Mucosa of rectum (tissue), 2 donors: ENCODE data around the gene ZNF445.

Experiments used
- H3K27ac ChIP-seq, 2 donors: one replicate each; pipeline ENCODE4 v1.7.0; 2013; ENCODE audit warnings: inconsistent platforms in 2 of 2, low read depth in 2 of 2, low read length in 2 of 2
- H3K27me3 ChIP-seq, 2 donors: one replicate each; pipeline ENCODE4 v1.7.0; 2013; ENCODE audit warnings: low read length in 2 of 2; ENCODE audit not compliant: control insufficient read depth in 2 of 2, insufficient read depth in 2 of 2
- H3K36me3 ChIP-seq, 2 donors: one replicate each; pipeline ENCODE4 v1.7.0; 2013; ENCODE audit warnings: low read length in 2 of 2; ENCODE audit not compliant: control insufficient read depth in 2 of 2, insufficient read depth in 2 of 2
- H3K4me1 ChIP-seq, 2 donors: one replicate each; pipeline ENCODE4 v1.7.0; 2013; ENCODE audit warnings: low read length in 2 of 2, mild to moderate bottlenecking in 1 of 2; ENCODE audit not compliant: control insufficient read depth in 2 of 2, insufficient read depth in 2 of 2
- H3K4me3 ChIP-seq, 2 donors: one replicate each; pipeline ENCODE4 v1.7.0; 2013; ENCODE audit warnings: low read length in 2 of 2
- H3K9ac ChIP-seq, 2 donors: one replicate each; pipeline ENCODE4 v1.7.0; 2013; ENCODE audit warnings: low read length in 2 of 2, low read depth in 1 of 2, mild to moderate bottlenecking in 1 of 2
- H3K9me3 ChIP-seq, 2 donors: one replicate each; pipeline ENCODE4 v1.7.0; 2013; ENCODE audit warnings: low read length in 2 of 2; ENCODE audit not compliant: control insufficient read depth in 2 of 2
- donor health status: healthy.
- donor health status: Normal muscosa, but diverticular disease.

Gene ZNF445

GRCh38 chr3:44442596-44443309 is 34.7 kb downstream of the ZNF445 start:
- Histone ChIP-seq H3K4me3 (no peak overlapping the region), H3K9ac (no peak overlapping the region), H3K27me3 (no peaks in the 10 kb centered on the region), H3K36me3 (peaks cover 16 to 26% of the 10 kb centered on the region in 2 donors), H3K4me1 (peaks cover 9 to 16% of the 10 kb centered on the region in 2 donors), H3K27ac (no peak overlapping the region), H3K9me3 (no peaks in the 10 kb centered on the region)

DNA sequence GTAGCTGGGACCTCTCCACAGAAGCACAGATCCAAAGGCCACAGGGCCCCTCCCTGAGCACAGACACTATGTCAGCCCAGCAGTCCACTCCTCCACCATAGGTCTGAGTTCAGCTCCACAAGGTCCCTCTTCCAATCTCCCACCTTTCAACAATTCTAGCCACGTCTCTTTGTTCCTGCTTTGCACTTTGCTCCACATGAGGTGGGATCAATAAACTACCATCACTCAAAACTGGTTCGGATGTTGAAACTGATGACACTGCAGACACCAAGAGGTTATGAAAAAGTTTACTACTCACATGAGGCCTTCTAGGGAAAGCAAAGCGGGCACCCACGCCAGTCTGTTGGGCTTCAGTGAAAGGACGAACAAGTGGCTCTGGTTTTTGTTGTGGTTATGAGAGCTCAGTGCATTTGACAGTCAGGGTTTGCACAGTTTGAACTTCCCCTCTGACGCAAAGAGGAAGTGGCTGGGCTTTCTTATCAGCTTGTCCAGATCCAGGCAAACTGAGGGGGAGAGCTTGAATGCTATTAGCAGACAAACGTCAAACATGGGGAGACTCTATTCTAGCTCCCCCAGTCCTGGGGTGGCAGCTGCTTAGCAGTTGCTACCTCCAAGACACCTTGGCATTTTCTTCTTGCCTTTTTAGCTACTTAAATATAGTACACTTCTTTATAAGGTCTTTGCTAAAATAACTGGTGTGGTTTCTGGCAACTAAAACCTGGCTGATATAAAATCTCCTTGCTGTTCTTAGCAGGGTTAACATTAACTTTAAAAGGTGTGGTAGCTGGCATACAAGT is 37.8 kb downstream of the ZNF445 start:
- Histone ChIP-seq H3K27me3 (no peaks in the 10 kb centered on the region), H3K9ac (peak overlapping the region; percentile 61 to 62), H3K4me1 (peaks cover 9 to 16% of the 10 kb centered on the region in 2 donors), H3K27ac (peak overlapping the region; percentile 85 to 88), H3K9me3 (no peaks in the 10 kb centered on the region), H3K36me3 (peaks cover 3 to 6% of the 10 kb centered on the region in 2 donors), H3K4me3 (peak overlapping the region; percentile 45 to 53)

GRCh38 chr3:44437800-44438199 is 39.7 kb downstream of the ZNF445 start:
- peaks cover 9 to 16% of the 10 kb centered on the region in 2 donors for H3K4me1 ChIP-seq
- peaks cover 3 to 4% of the 10 kb centered on the region in 2 donors for H3K36me3 ChIP-seq
- no peak overlapping the region for H3K9ac ChIP-seq
- H3K9me3 ChIP-seq = no peaks in the 10 kb centered on the region
- no peaks in the 10 kb centered on the region for H3K27me3 ChIP-seq
- H3K4me3 ChIP-seq = no peak overlapping the region
- H3K27ac ChIP-seq = no peak overlapping the region

- no peaks in the 10 kb centered on the region for H3K27me3 ChIP-seq
- H3K27ac ChIP-seq = no peak overlapping the region
These were observed 41.3 kb downstream of the ZNF445 start for GRCh38 chr3:44436181-44436580.

DNA sequence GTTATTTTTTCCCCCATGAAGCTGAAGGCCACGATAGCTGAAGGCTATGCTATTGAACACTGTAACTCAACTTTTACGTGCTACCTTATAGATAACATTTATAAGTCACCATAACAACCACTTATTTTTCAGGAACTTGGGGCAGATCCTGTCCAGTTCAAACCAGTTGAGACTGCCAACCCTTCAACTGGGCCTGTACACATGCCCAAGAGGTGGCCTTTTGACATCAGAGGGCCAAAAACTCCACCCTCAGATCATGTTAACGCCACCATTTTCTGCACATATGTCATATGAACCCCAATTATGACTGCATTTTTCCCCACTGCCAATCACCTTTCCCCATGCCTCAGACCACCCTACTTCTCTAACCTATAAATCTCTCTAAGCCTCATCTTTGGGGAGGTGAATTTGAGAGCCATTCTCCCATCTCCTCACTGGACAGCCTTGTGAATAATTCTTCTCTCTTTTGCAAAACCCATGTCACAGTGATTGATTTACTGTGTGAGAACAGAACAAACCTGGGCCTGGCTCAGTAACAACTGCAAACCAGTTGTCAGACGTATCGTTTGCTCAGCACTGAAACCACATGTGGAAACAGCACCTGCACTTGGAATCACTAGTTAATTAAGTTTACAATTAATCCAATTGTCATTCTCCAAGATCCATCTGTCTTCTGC is 42.5 kb downstream of the ZNF445 start:
- Histone ChIP-seq H3K9me3 (no peaks in the 10 kb centered on the region), H3K36me3 (no peaks in the 10 kb centered on the region), H3K27ac (no peak overlapping the region), H3K9ac (no peak overlapping the region), H3K4me3 (no peak overlapping the region), H3K4me1 (peaks cover 5 to 9% of the 10 kb centered on the region in 2 donors), H3K27me3 (no peaks in the 10 kb centered on the region)

More at GRCh38 chr3:44436181-44436580, 41.3 kb downstream of the ZNF445 start:
- Histone ChIP-seq H3K9ac (no peak overlapping the region), H3K4me1 (peaks cover 9 to 16% of the 10 kb centered on the region in 2 donors), H3K4me3 (no peak overlapping the region), H3K9me3 (no peaks in the 10 kb centered on the region), H3K36me3 (no peaks in the 10 kb centered on the region)

DNA sequence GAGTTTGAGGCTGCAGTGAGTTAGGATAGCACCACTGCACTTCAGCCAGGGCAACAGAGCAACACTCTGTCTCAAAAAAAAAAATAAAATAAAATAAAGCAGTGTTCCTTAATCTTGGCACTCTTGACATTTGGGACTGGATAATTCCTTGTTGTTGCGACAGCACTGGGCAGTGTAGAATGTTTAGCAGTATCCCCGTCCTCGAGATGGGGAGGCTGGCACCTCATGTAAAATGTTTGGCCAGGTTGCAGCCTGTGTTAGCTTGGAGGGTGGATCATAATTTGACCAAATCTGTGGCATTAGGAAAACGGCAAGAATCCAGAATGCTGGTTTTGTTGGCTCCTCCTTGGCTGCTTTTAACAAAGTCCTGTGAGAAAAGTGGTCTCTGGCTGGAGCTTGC is 47.0 kb downstream of the ZNF445 start:
- no peaks in the 10 kb centered on the region for H3K27me3 ChIP-seq

DNA sequence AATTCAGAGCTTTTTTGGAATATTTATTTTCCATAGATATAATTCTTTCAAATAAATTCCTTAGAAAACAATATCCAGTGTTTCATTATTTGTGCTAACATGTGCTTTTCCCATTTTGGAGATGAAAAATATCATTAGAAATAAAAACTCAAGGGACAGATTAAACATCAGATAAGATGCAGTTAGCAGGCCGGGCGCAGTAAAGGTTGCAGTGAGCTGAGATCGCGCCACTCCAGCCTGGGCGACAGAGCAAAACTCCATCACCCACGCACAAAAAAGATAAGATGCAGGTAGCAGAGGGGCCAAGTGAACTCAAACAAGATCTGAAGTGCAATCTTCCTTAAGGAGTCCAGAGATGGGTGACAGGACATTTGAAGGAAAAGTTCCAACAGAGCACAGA is 48.0 kb downstream of the ZNF445 start:
- H3K9me3 ChIP-seq = no peaks in the 10 kb centered on the region

More for the DNA sequence above, 47.0 kb downstream of the ZNF445 start:
- H3K9ac ChIP-seq = no peak overlapping the region
- no peak overlapping the region for H3K27ac ChIP-seq
- no peak overlapping the region for H3K4me3 ChIP-seq
- no peaks in the 10 kb centered on the region for H3K4me1 ChIP-seq
- no peaks in the 10 kb centered on the region for H3K9me3 ChIP-seq
- no peaks in the 10 kb centered on the region for H3K36me3 ChIP-seq

GRCh38 chr3:44428910-44429309 is 48.6 kb downstream of the ZNF445 start:
- H3K4me1 ChIP-seq = no peaks in the 10 kb centered on the region
- H3K9me3 ChIP-seq = no peaks in the 10 kb centered on the region
- H3K4me3 ChIP-seq = no peak overlapping the region
- H3K27ac ChIP-seq = no peak overlapping the region
- no peak overlapping the region for H3K9ac ChIP-seq
- no peaks in the 10 kb centered on the region for H3K27me3 ChIP-seq
- H3K36me3 ChIP-seq = no peaks in the 10 kb centered on the region

More for the DNA sequence above, 48.0 kb downstream of the ZNF445 start:
- Histone ChIP-seq H3K4me3 (no peak overlapping the region), H3K27ac (no peak overlapping the region), H3K9ac (no peak overlapping the region), H3K4me1 (no peaks in the 10 kb centered on the region), H3K27me3 (no peaks in the 10 kb centered on the region), H3K36me3 (no peaks in the 10 kb centered on the region)

DNA sequence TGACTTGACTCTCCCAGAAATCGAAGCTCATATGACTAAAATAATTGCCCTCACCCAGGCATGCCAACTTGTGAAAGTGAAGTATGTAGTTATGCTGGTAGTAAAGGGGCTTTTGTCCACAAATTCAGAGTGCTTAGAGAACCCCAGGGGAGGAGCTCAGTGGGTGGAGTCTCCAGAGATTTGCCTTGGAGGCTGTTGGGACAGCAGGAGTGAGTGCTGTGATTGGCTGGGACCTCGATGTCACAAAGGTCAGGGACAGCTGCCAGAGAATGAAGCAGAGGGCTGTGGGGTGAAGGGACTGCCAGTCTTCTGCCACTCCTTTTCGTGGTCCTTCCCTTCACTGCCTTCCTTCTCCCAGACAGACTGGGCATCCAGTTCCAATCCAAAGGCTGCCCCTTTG is 49.8 kb downstream of the ZNF445 start:
- Histone ChIP-seq H3K9me3 (no peaks in the 10 kb centered on the region), H3K4me3 (no peak overlapping the region), H3K9ac (no peak overlapping the region), H3K27me3 (no peaks in the 10 kb centered on the region), H3K4me1 (no peaks in the 10 kb centered on the region), H3K27ac (no peak overlapping the region), H3K36me3 (no peaks in the 10 kb centered on the region)

GRCh38 chr3:44424758-44425157 is 52.7 kb downstream of the ZNF445 start:
- Histone ChIP-seq H3K9me3 (no peaks in the 10 kb centered on the region), H3K9ac (no peak overlapping the region), H3K27ac (no peak overlapping the region), H3K27me3 (no peaks in the 10 kb centered on the region), H3K36me3 (no peaks in the 10 kb centered on the region), H3K4me1 (no peaks in the 10 kb centered on the region), H3K4me3 (no peak overlapping the region)
